ENCODE results near the gene ELF2. TPM values are rescaled to one million over a fixed set of nuclear protein-coding genes. Genes with fewer than 3 reads are reported as not detected.

ELF2 gene
- total RNA-seq, 4 donors from 2014 or later: 58.1 to 76.6 (median 65.0) TPM

- peaks cover 12 to 44% of the 10 kb centered on the region in 2 donors for H3K4me1 ChIP-seq
- TF ChIP-seq POLR2A (IDR thresholded peaks at IDR 0.05) (no peak), CTCF (IDR thresholded peaks at IDR 0.05) (no peak)
- H3K36me3 ChIP-seq: no peaks in the 10 kb centered on the region
- intact Hi-C loops (cut with DNase I): no loop called here
- 96 to 98% methylated on average over 1 of the region's 1 CpG for WGBS, 2 donors
- no peak for DNase-seq
- no peaks in the 10 kb centered on the region for H3K27me3 ChIP-seq
- H3K27ac ChIP-seq: no peak overlapping the region
- H3K4me3 ChIP-seq (replicated peaks in 1 of 3): no peak overlapping the region
- H3K9me3 ChIP-seq: no peaks in the 10 kb centered on the region
These were observed 31.5 kb downstream of the ELF2 start for GRCh38 chr4:139145552-139145932.

- H3K27ac ChIP-seq: no peak overlapping the region
- no peaks in the 10 kb centered on the region for H3K9me3 ChIP-seq
- no peaks in the 10 kb centered on the region for H3K36me3 ChIP-seq
- H3K27me3 ChIP-seq: no peaks in the 10 kb centered on the region
- no peak overlapping the region for H3K4me3 ChIP-seq (replicated peaks in 1 of 3)
- intact Hi-C loops (cut with DNase I): no loop called here
- H3K4me1 ChIP-seq: peaks cover 16 to 49% of the 10 kb centered on the region in 2 donors
- WGBS, 2 donors: 63 to 77% methylated on average over 3 of the region's 3 CpGs
- peak; percentile 73 to 78 for DNase-seq
- no peak for TF ChIP-seq POLR2A (IDR thresholded peaks at IDR 0.05)
- no peak for TF ChIP-seq CTCF (IDR thresholded peaks at IDR 0.05)
These were observed 32.0 kb downstream of the ELF2 start for GRCh38 chr4:139144911-139145551.

- Histone ChIP-seq H3K27me3 (no peaks in the 10 kb centered on the region), H3K4me3 (replicated peaks in 1 of 3) (no peak overlapping the region), H3K27ac (no peak overlapping the region), H3K4me1 (peaks cover 16 to 49% of the 10 kb centered on the region in 2 donors), H3K9me3 (no peaks in the 10 kb centered on the region), H3K36me3 (no peaks in the 10 kb centered on the region)
- WGBS, 2 donors: 89 to 96% methylated on average over 7 of the region's 7 CpGs
- intact Hi-C loops (cut with DNase I): no loop called here
- DNase-seq: peak in 1 of 2 donors; percentile 32
- no peak for TF ChIP-seq CTCF (IDR thresholded peaks at IDR 0.05)
- TF ChIP-seq POLR2A (IDR thresholded peaks at IDR 0.05): no peak
These were observed 32.7 kb downstream of the ELF2 start for GRCh38 chr4:139144161-139144859.

GRCh38 chr4:139142980-139143379, 34.0 kb downstream of the ELF2 start:
- 90 to 93% methylated on average over 2 of the region's 2 CpGs for WGBS, 2 donors
- DNase-seq: no peak
- Histone ChIP-seq H3K27ac (no peak overlapping the region), H3K27me3 (no peaks in the 10 kb centered on the region), H3K9me3 (no peaks in the 10 kb centered on the region), H3K4me3 (replicated peaks in 1 of 3) (no peak overlapping the region), H3K4me1 (peaks cover 16 to 49% of the 10 kb centered on the region in 2 donors), H3K36me3 (no peaks in the 10 kb centered on the region)
- intact Hi-C loops (cut with DNase I): no loop called here
- TF ChIP-seq POLR2A (IDR thresholded peaks at IDR 0.05) (no peak), CTCF (IDR thresholded peaks at IDR 0.05) (no peak)

- intact Hi-C loops (cut with DNase I): no loop called here
- H3K36me3 ChIP-seq: no peaks in the 10 kb centered on the region
- no peaks in the 10 kb centered on the region for H3K27me3 ChIP-seq
- TF ChIP-seq CTCF (IDR thresholded peaks at IDR 0.05) (no peak), POLR2A (IDR thresholded peaks at IDR 0.05) (no peak)
- H3K4me1 ChIP-seq: peaks cover 16 to 49% of the 10 kb centered on the region in 2 donors
- peak in 1 of 2 donors; percentile 7 for DNase-seq
- no peak overlapping the region for H3K4me3 ChIP-seq (replicated peaks in 1 of 3)
- WGBS, 2 donors: 25 to 35% methylated on average over 1 of the region's 1 CpG
- H3K27ac ChIP-seq: no peak overlapping the region
- no peaks in the 10 kb centered on the region for H3K9me3 ChIP-seq
These were observed 34.9 kb downstream of the ELF2 start for GRCh38 chr4:139142087-139142486.

All from thyroid gland (tissue), 4 donors.